GM19035 (cell line): Measurements from ENCODE around the gene TAF6L.
"Not testable (repeated sequence)": the region's sequence is repeated elsewhere in the genome, so short reads cannot be mapped to it uniquely, and the experiment has no call there.

ENCODE experiments used
- ATAC-seq: cut with Tn5 transposase; IDR thresholded peaks from one replicate; pipeline ENCODE4 v1.9.1; 2021; ENCODE audit not compliant: unreplicated experiment

Gene TAF6L

GRCh38 chr11:62771144-62772021, at the start of gene TAF6L:
TAF6L (plus strand) TSS chr11:62771396; CDS start chr11:62775784, 4,388 bp downstream.
- ATAC-seq, result peak; percentile 85

- no peak for ATAC-seq
Observed at GRCh38 chr11:62721994-62722393, 49.2 kb upstream of the TAF6L start.

- ATAC-seq, result no peak
Observed at GRCh38 chr11:62724171-62724570, 47.0 kb upstream of the TAF6L start.

- ATAC-seq, result no peak
Observed at GRCh38 chr11:62725646-62726045, 45.5 kb upstream of the TAF6L start.

- ATAC-seq, result no peak
Observed at GRCh38 chr11:62726156-62726914, 44.9 kb upstream of the TAF6L start.

GRCh38 chr11:62726915-62727164, 44.4 kb upstream of the TAF6L start:
- ATAC-seq, result no peak

GRCh38 chr11:62727165-62727871, 43.9 kb upstream of the TAF6L start, which contains the start of gene HNRNPUL2:
HNRNPUL2 (minus strand) TSS chr11:62727457; CDS start chr11:62727156, 301 bp downstream.
- ATAC-seq, result peak; percentile 71

- ATAC-seq, result peak; percentile 55
Observed at GRCh38 chr11:62727872-62728170, 43.4 kb upstream of the TAF6L start.

- peak; percentile 17 for ATAC-seq
Observed at GRCh38 chr11:62728171-62728988, 42.8 kb upstream of the TAF6L start, which contains the start of gene TTC9C. TTC9C (plus strand) TSS chr11:62728486; CDS start chr11:62728849, 363 bp downstream.

- ATAC-seq, result not testable (repeated sequence)
Observed at GRCh38 chr11:62730076-62730475, 41.1 kb upstream of the TAF6L start.

GRCh38 chr11:62732830-62733229, 38.4 kb upstream of the TAF6L start:
- no peak for ATAC-seq

- no peak for ATAC-seq
Observed at GRCh38 chr11:62737196-62737595, 34.0 kb upstream of the TAF6L start.

- ATAC-seq, result no peak
Observed at GRCh38 chr11:62747475-62748160, 23.6 kb upstream of the TAF6L start.

- not testable (repeated sequence) for ATAC-seq
Observed at GRCh38 chr11:62749931-62750330, 21.3 kb upstream of the TAF6L start.

- no peak for ATAC-seq
Observed at GRCh38 chr11:62752177-62752785, 18.9 kb upstream of the TAF6L start.

- ATAC-seq, result no peak
Observed at GRCh38 chr11:62752994-62753735, 18.0 kb upstream of the TAF6L start.

GRCh38 chr11:62753736-62754603, 17.2 kb upstream of the TAF6L start, which contains the start of gene ZBTB3:
ZBTB3 (minus strand) TSS chr11:62754160; CDS start chr11:62753664, 496 bp downstream.
- ATAC-seq, result peak; percentile 95

- no peak for ATAC-seq
Observed at GRCh38 chr11:62755086-62755615, 16.0 kb upstream of the TAF6L start.
